AG10803 (cell line): ENCODE data around the gene XAGE3.
"Not testable (repeated sequence)": the region's sequence is repeated elsewhere in the genome, so short reads cannot be mapped to it uniquely, and the experiment has no call there.

Experiments used
- DNase-seq: peaks from one replicate; pipeline ENCODE4 v3.0.0; 2010; ENCODE audit warnings: low read depth
- H3K4me3 ChIP-seq: 2 replicates; pipeline ENCODE4 v1.5.1; 2011; ENCODE audit warnings: mild to moderate bottlenecking, low read length, control low read depth
- TF ChIP-seq, protein P1 (sequence below): conservative IDR thresholded peaks from 2 replicates; pipeline ENCODE4 v1.5.1; 2011; ENCODE audit warnings: mild to moderate bottlenecking, low read length, control low read depth, inconsistent platforms

Gene XAGE3

DNA sequence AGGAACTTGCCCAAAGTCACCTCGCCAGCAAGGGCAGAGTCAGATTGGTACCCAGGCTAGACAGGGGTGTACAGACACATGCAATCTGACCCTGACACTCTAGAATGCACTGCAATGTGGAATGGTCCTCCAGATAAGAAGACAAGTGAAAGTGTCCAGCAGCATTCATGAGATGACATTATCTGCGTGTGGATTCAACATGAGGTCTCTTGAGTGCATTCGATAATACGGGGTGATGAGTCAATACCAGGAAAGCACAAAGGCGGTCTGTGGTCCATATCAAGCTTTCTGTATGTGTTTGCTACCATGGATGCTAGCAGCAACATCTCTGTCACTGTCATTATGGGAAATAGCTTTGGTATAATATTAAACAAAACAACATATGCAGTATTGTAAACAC is 6.8 kb upstream of the XAGE3 start:
- no peak overlapping the region for H3K4me3 ChIP-seq
- TF ChIP-seq, protein P1, sequence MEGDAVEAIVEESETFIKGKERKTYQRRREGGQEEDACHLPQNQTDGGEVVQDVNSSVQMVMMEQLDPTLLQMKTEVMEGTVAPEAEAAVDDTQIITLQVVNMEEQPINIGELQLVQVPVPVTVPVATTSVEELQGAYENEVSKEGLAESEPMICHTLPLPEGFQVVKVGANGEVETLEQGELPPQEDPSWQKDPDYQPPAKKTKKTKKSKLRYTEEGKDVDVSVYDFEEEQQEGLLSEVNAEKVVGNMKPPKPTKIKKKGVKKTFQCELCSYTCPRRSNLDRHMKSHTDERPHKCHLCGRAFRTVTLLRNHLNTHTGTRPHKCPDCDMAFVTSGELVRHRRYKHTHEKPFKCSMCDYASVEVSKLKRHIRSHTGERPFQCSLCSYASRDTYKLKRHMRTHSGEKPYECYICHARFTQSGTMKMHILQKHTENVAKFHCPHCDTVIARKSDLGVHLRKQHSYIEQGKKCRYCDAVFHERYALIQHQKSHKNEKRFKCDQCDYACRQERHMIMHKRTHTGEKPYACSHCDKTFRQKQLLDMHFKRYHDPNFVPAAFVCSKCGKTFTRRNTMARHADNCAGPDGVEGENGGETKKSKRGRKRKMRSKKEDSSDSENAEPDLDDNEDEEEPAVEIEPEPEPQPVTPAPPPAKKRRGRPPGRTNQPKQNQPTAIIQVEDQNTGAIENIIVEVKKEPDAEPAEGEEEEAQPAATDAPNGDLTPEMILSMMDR: no peak
- no peak for DNase-seq

DNA sequence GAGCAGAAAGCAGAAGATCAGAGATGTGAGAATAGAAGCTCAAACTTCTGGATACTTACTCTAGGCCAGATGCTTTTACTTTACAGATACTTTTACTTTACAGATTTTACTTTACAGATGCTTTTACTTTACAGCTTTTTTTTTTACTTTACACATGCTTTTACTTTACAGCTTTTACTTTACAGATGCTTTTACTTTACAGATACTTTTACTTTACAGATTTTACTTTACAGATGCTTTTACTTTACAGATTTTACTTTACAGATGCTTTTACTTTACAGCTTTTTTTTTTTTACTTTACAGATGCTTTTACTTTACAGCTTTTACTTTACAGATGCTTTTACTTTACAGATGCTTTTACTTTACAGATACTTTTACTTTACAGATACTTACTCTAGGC is 5.9 kb upstream of the XAGE3 start:
- not testable (repeated sequence) for H3K4me3 ChIP-seq, DNase-seq

DNA sequence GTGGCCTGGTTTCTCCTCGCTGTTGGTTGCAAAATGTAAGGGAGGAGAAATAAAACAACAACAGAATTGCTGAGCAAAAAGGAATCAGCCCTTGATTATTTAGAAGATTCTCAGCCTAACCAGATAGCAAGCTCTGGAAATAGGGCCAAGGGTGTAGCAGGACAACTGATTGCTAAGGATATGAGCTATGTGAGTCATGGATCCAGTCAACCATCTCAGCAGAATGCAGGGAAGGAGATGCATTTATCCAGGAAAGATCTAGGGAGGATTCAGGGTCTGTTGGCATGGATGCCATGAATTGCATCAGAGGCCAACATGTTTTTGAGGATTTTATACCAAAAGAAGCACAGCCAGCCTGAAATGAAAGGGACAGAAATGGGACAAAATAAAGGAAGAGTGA is 2.2 kb upstream of the XAGE3 start:
- no peak for DNase-seq
- TF ChIP-seq, protein P1: no peak
- no peak overlapping the region for H3K4me3 ChIP-seq

DNA sequence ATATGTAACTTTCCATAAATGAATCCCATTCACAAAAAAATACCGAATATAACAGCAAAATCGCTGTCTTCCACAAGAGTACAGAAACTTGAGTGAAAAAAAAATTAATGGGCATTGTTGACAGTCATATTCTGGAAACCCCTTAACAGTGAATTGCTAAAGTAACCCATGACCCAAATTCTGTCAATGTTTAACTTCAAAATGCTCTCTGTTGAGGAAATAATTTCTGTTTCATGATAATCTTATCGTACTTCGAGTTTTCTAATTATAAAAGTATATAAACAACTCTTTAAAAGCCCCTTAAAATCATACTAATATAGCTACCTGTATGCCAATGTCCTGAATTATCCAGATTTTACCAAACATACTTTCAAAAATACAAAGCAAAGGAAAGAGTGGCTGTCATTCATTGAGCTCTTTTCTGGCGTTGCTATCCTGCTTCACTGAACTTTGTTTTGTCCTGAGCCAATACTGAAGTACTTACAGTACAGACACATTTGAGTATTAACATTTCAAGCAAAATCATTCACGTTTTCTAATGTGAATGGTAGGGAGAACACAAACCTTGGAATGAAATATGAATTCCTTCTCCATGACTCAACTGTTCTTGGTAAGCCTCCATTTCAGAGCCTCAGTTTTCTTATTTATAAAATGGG is 2.4 kb downstream of the XAGE3 start:
- no peak overlapping the region for H3K4me3 ChIP-seq
- TF ChIP-seq, protein P1: no peak
- DNase-seq: peak; percentile 4

DNA sequence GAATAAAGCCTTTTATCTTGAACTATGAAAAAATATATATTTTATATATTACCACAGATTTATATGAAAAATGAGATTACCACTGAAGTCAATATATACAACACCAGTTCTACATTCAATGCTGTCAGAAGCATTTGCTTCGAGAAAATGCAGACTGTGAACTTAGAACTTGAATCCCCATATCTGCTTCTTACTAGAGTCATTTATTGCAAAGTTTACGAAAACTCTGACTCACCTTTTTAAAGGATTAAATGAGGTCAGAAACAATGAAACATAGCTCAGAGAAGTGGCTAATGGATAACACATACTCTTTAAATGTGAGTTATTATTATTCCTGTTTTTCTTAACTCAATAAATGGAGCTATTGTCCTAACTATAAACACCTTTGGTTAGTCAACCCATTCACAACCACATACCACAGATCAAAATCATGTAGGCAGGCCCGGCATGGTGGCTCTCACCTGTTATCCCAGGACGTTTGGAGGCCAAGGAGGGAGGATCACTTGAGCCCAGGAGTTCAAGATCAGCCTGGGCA is 10.8 kb downstream of the XAGE3 start:
- not testable (repeated sequence) for H3K4me3 ChIP-seq, DNase-seq

DNA sequence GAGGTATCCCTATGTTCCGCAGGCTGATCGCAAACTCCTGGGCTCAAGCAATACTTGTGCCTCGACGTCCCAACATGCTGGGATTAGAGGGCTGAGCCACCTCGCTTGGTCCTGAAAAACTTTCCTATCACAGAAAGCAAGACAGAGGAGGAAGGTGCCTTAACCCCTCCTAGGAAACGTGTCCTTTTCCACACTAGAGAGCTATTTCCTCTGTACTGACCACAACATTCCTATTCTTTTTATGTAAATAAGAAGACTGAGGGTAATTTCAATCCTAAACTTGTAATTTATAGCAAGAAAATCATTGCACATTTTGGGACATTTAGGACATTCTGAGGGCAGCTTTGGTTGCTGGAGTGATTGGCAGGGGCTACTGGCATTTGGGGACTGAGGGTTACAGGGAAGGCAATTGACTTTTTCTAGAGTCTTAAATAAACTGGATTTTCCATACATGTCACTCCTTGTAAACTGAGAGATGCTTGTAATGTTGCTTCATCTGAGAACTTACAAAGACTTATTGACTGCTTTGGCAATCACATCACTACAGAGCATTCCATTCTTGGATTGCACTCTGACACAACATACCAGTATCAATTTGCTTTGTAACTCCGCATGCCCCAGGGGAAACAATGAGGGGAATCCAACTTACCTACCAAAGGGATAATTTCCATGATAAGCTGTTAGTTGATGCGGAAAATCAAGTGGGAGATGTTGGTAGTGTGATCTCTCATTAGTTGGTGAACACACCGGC is 15.6 kb downstream of the XAGE3 start:
- no peak overlapping the region for H3K4me3 ChIP-seq
- DNase-seq: peak; percentile 53
- TF ChIP-seq, protein P1: no peak

DNA sequence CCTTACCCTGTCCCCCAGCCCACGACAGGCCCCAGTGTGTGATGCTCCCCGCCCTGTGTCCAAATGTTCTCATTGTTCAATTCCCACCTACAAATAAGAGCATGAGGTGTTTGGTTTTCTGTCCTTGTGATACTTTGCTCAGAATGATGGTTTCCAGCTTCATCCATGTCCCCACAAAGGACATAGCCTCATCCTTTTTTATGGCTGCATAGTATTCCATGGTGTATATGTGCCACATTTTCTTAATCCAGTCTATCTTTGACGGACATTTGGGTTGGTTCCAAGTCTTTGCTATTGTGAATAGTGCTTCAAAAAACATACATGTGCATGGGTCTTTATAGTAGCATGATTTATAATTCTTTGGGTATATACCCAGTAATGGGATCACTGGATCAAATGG is 24.3 kb downstream of the XAGE3 start:
- DNase-seq, H3K4me3 ChIP-seq: not testable (repeated sequence)

DNA sequence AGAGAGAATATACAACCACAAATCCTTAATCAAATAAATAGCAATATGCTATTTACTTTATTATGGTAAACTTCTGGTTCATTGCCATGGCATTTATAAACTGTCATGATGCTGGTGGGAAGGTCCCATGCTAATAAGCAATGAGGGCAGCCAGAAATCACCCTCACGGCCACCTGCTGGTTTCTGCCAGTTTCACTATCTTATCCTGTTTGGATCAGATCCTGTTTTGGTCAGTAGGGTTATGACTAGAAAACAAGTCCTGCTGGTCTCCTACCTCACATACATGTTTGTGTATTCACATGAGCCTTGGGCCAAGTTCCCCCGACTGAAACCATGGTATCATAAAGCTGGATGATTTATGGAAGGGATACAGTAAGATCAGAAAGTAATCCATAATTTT is 28.7 kb downstream of the XAGE3 start:
- no peak for DNase-seq
- TF ChIP-seq, protein P1: no peak
- H3K4me3 ChIP-seq: no peak overlapping the region
